DOHH2 (cell line): Measurements from ENCODE around the gene HAND1.

Source experiments
- H3F3A ChIP-seq: fragments of 200-600 bp; sonication (generic), shearing (Covaris generic); 2 replicates; pipeline ENCODE4 v1.6.0; 2016; ENCODE audit warnings: antibody characterized with exemption, mild to moderate bottlenecking; ENCODE audit not compliant: control insufficient read depth, insufficient read depth
- H3K27ac ChIP-seq: fragments of 200-600 bp; sonication (generic); 2 replicates; pipeline ENCODE4 v1.5.1; 2014; ENCODE audit warnings: low read depth, mild to moderate bottlenecking, low read length, moderate library complexity
- H3K27me3 ChIP-seq: fragments of 200-600 bp; sonication (generic); 2 replicates; pipeline ENCODE4 v1.6.1; 2014; ENCODE audit warnings: mild to moderate bottlenecking, low read length, mixed read lengths; ENCODE audit not compliant: control insufficient read depth
- H3K36me3 ChIP-seq: fragments of 200-600 bp; sonication (generic); 2 replicates; pipeline ENCODE4 v1.6.1; 2014; ENCODE audit warnings: mild to moderate bottlenecking, low read length, moderate library complexity, mixed read lengths; ENCODE audit not compliant: control insufficient read depth
- H3K4me1 ChIP-seq: fragments of 200-600 bp; sonication (generic); 2 replicates; pipeline ENCODE4 v1.6.1; 2014; ENCODE audit warnings: mild to moderate bottlenecking, low read length, mixed read lengths; ENCODE audit not compliant: control insufficient read depth
- H3K4me2 ChIP-seq: fragments of 200-600 bp; sonication (generic); 2 replicates; pipeline ENCODE4 v1.6.0; 2014; ENCODE audit warnings: mild to moderate bottlenecking, low read length, moderate library complexity
- H3K4me3 ChIP-seq: fragments of 200-600 bp; sonication (generic); 2 replicates; pipeline ENCODE4 v1.5.1; 2014; ENCODE audit warnings: mild to moderate bottlenecking, low read length, mixed read lengths
- H3K79me2 ChIP-seq: fragments of 200-600 bp; sonication (generic); 2 replicates; pipeline ENCODE4 v1.6.1; 2014; ENCODE audit warnings: mild to moderate bottlenecking, low read length, mixed read lengths; ENCODE audit not compliant: control insufficient read depth
- H3K9me2 ChIP-seq: fragments of 200-600 bp; sonication (generic); replicated peaks from 2 replicates; pipeline ENCODE4 v1.6.1; 2014; ENCODE audit warnings: mild to moderate bottlenecking, low read length, mixed read lengths; ENCODE audit not compliant: control insufficient read depth
- H3K9me3 ChIP-seq: fragments of 200-600 bp; sonication (generic); 2 replicates; pipeline ENCODE4 v1.6.1; 2014; ENCODE audit warnings: antibody characterized with exemption, low read length, mixed read lengths; ENCODE audit not compliant: control insufficient read depth, insufficient read depth
- H4K20me1 ChIP-seq: fragments of 200-600 bp; sonication (generic); 2 replicates; pipeline ENCODE4 v1.6.0; 2014; ENCODE audit warnings: low read depth, mild to moderate bottlenecking, antibody characterized with exemption, low read length, moderate library complexity; ENCODE audit not compliant: control insufficient read depth, insufficient read depth
- CTCF ChIP-seq: fragments of 200-600 bp; sonication (generic); IDR thresholded peaks from one replicate; pipeline ENCODE4 v1.5.1; 2014; ENCODE audit warnings: antibody characterized with exemption, mild to moderate bottlenecking, low read depth, low read length; ENCODE audit not compliant: poor library complexity, severe bottlenecking
- EZH2phosphoT487 ChIP-seq: fragments of 200-600 bp; sonication (generic); IDR thresholded peaks from 2 replicates; pipeline ENCODE4 v1.6.1; 2017; ENCODE audit warnings: borderline replicate concordance, mild to moderate bottlenecking, antibody characterized with exemption, low read length, moderate library complexity, mixed read lengths

The HAND1 gene

GRCh38 chr5:154466147-154466546 is 11.9 kb downstream of the HAND1 start:
- Histone ChIP-seq H4K20me1 (no peaks in the 10 kb centered on the region), H3K36me3 (no peaks in the 10 kb centered on the region), H3K79me2 (no peaks in the 10 kb centered on the region), H3K4me1 (peaks cover 3% of the 10 kb centered on the region), H3K27ac (no peak overlapping the region), H3K4me3 (no peak overlapping the region), H3K4me2 (no peak overlapping the region), H3K9me2 (no peaks in the 10 kb centered on the region), H3K9me3 (no peaks in the 10 kb centered on the region), H3F3A (no peaks in the 10 kb centered on the region), H3K27me3 (peaks cover 14% of the 10 kb centered on the region)
- no peak for TF ChIP-seq EZH2phosphoT487

- peaks cover 4% of the 10 kb centered on the region for H3K27me3 ChIP-seq
Measured at GRCh38 chr5:154465169-154465568, 12.9 kb downstream of the HAND1 start.

GRCh38 chr5:154464438-154464837 is 13.6 kb downstream of the HAND1 start:
- no peak overlapping the region for H3K27ac ChIP-seq
- TF ChIP-seq EZH2phosphoT487 (no peak), CTCF (no peak)
- H3K36me3 ChIP-seq, result no peaks in the 10 kb centered on the region
- H4K20me1 ChIP-seq, result no peaks in the 10 kb centered on the region
- H3K79me2 ChIP-seq, result no peaks in the 10 kb centered on the region
- H3F3A ChIP-seq, result no peaks in the 10 kb centered on the region
- H3K4me2 ChIP-seq, result no peak overlapping the region
- no peaks in the 10 kb centered on the region for H3K9me3 ChIP-seq
- no peaks in the 10 kb centered on the region for H3K9me2 ChIP-seq
- 0 out of 2 replicates have a peak, but pooled peaks cover 3% of the 10 kb centered on the region for H3K27me3 ChIP-seq
- H3K4me1 ChIP-seq, result peaks cover 12% of the 10 kb centered on the region
- no peak overlapping the region for H3K4me3 ChIP-seq

More at GRCh38 chr5:154465169-154465568, 12.9 kb downstream of the HAND1 start:
- TF ChIP-seq EZH2phosphoT487, result no peak
- no peaks in the 10 kb centered on the region for H3K79me2 ChIP-seq
- H3K9me3 ChIP-seq, result no peaks in the 10 kb centered on the region
- H3F3A ChIP-seq, result no peaks in the 10 kb centered on the region
- H4K20me1 ChIP-seq, result no peaks in the 10 kb centered on the region
- no peaks in the 10 kb centered on the region for H3K9me2 ChIP-seq
- H3K4me2 ChIP-seq, result no peak overlapping the region
- H3K4me1 ChIP-seq, result peaks cover 12% of the 10 kb centered on the region
- no peaks in the 10 kb centered on the region for H3K36me3 ChIP-seq
- no peak overlapping the region for H3K4me3 ChIP-seq
- H3K27ac ChIP-seq, result no peak overlapping the region

- H3K9me3 ChIP-seq, result no peaks in the 10 kb centered on the region
- no peak overlapping the region for H3K27ac ChIP-seq
- H3K4me3 ChIP-seq, result no peak overlapping the region
- H3K4me1 ChIP-seq, result peaks cover 12% of the 10 kb centered on the region
- H3F3A ChIP-seq, result no peaks in the 10 kb centered on the region
- no peak overlapping the region for H3K4me2 ChIP-seq
- no peaks in the 10 kb centered on the region for H3K9me2 ChIP-seq
- peaks cover 11% of the 10 kb centered on the region for H3K36me3 ChIP-seq
- no peaks in the 10 kb centered on the region for H3K79me2 ChIP-seq
- TF ChIP-seq CTCF (no peak), EZH2phosphoT487 (no peak)
- no peaks in the 10 kb centered on the region for H4K20me1 ChIP-seq
- H3K27me3 ChIP-seq, result 0 out of 2 replicates have a peak, but pooled peaks cover 3% of the 10 kb centered on the region
Measured at GRCh38 chr5:154461531-154461930, 16.5 kb downstream of the HAND1 start.
